ENCODE results near the gene ECHDC3.

- TF ChIP-seq POLR2A (IDR thresholded peaks at IDR 0.05; ENCODE audit: low read depth, low read length) (no peak), POLR2AphosphoS5 (IDR thresholded peaks at IDR 0.05; ENCODE audit: insufficient read depth, low read depth, low read length) (no peak), MAX (IDR thresholded peaks at IDR 0.05; ENCODE audit: insufficient read depth, insufficient read length) (no peak), FOS (IDR thresholded peaks at IDR 0.05; ENCODE audit: borderline replicate concordance, insufficient read depth, low read length) (no peak), EZH2 (IDR thresholded peaks at IDR 0.05; ENCODE audit: borderline replicate concordance, low read depth, low read length, severe bottlenecking) (no peak), MYC (IDR thresholded peaks at IDR 0.05; ENCODE audit: low read depth, low read length) (no peak), JUN (IDR thresholded peaks at IDR 0.05; ENCODE audit: borderline replicate concordance, insufficient read depth, insufficient read length, low read depth) (no peak)
- TF ChIP-seq, protein P1, sequence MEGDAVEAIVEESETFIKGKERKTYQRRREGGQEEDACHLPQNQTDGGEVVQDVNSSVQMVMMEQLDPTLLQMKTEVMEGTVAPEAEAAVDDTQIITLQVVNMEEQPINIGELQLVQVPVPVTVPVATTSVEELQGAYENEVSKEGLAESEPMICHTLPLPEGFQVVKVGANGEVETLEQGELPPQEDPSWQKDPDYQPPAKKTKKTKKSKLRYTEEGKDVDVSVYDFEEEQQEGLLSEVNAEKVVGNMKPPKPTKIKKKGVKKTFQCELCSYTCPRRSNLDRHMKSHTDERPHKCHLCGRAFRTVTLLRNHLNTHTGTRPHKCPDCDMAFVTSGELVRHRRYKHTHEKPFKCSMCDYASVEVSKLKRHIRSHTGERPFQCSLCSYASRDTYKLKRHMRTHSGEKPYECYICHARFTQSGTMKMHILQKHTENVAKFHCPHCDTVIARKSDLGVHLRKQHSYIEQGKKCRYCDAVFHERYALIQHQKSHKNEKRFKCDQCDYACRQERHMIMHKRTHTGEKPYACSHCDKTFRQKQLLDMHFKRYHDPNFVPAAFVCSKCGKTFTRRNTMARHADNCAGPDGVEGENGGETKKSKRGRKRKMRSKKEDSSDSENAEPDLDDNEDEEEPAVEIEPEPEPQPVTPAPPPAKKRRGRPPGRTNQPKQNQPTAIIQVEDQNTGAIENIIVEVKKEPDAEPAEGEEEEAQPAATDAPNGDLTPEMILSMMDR (IDR thresholded peaks at IDR 0.05; ENCODE audit: extremely low read depth in 1 of 2, insufficient read depth in 1 of 2, low read depth in 1 of 2, low read length in 2 of 2): no peak
Measured at GRCh38 chr10:11789306-11789705, 47.1 kb downstream of the ECHDC3 start.
